Activated CD4-positive, alpha-beta T cell treated with anti-CD3 and anti-CD28 coated beads, Interleukin-2, amount 10 ng/mL, durations not matched to agents 7 days and 5 days (primary cell): ENCODE data around the gene SUMF1. TPM values are rescaled to one million over a fixed set of nuclear protein-coding genes. Genes with fewer than 3 reads are reported as not detected.

ENCODE experiments used
- CTCF ChIA-PET: fragments of 350-600 bp; sonication (Branson Sonifier 250); formaldehyde crosslinking; loops from one replicate; lab custom pipeline; 2021; ENCODE audit warnings: antibody characterized with exemption; lab: Charles Lee
- POLR2A ChIA-PET: fragments of 350-600 bp; sonication (Branson Sonifier 250); formaldehyde crosslinking; loops from one replicate; lab custom pipeline; 2021; ENCODE audit warnings: antibody characterized with exemption; lab: Charles Lee
- DNase-seq: peaks from one replicate; pipeline ENCODE4 v3.0.0-alpha.2; 2020
- H3K27ac Mint-ChIP-seq: one replicate; pipeline ENCODE4 v1.8.0; 2021; ENCODE audit warnings: mild to moderate bottlenecking, moderate library complexity, mixed read lengths
- H3K27me3 Mint-ChIP-seq: one replicate; pipeline ENCODE4 v1.8.0; 2021; ENCODE audit warnings: mixed read lengths
- H3K36me3 Mint-ChIP-seq: one replicate; pipeline ENCODE4 v1.8.0; 2021; ENCODE audit warnings: low read depth, mixed read lengths
- H3K4me1 Mint-ChIP-seq: one replicate; pipeline ENCODE4 v1.8.0; 2021; ENCODE audit warnings: mixed read lengths
- H3K4me3 Mint-ChIP-seq: one replicate; pipeline ENCODE4 v1.8.0; 2021; ENCODE audit warnings: mild to moderate bottlenecking, moderate library complexity, mixed read lengths
- H3K9me3 Mint-ChIP-seq: one replicate; pipeline ENCODE4 v1.8.0; 2021; ENCODE audit warnings: mixed read lengths
- total RNA-seq, 2 experiments: library from RNA; stranded (reverse); gene quantifications; one replicate each; pipeline ENCODE4 v1.2.3, GENCODE V29; 2021

The SUMF1 gene
- total RNA-seq, 2 experiments from 2014 or later, result 6.2 to 9.0 TPM

GRCh38 chr3:4392992-4393391, 74.1 kb downstream of the SUMF1 start:
- ChIA-PET CTCF (interaction anchor here (0.6 to 1.8 kb wide), 2 partner anchors 9 to 116 kb away, joined by 3 to 4 read pairs; no protein-coding TSS in a partner anchor), POLR2A (no interaction called here)
- Mint-ChIP-seq H3K4me1 (peaks cover 40% of the 10 kb centered on the region), H3K36me3 (peaks cover 35% of the 10 kb centered on the region), H3K9me3 (peaks cover 12% of the 10 kb centered on the region), H3K4me3 (no peak overlapping the region), H3K27me3 (no peaks in the 10 kb centered on the region), H3K27ac (no peak overlapping the region)
- DNase-seq, result no peak

GRCh38 chr3:4387210-4388204, 79.6 kb downstream of the SUMF1 start:
- ChIA-PET POLR2A (no interaction called here), CTCF (no interaction called here)
- Mint-ChIP-seq H3K9me3 (peaks cover 3% of the 10 kb centered on the region), H3K27ac (no peak overlapping the region), H3K4me1 (peaks cover 13% of the 10 kb centered on the region), H3K36me3 (peaks cover 16% of the 10 kb centered on the region), H3K4me3 (no peak overlapping the region), H3K27me3 (no peaks in the 10 kb centered on the region)
- no peak for DNase-seq

- H3K9me3 Mint-ChIP-seq, result peaks cover 5% of the 10 kb centered on the region
- DNase-seq, result no peak
- H3K27me3 Mint-ChIP-seq, result no peaks in the 10 kb centered on the region
- H3K36me3 Mint-ChIP-seq, result peaks cover 13% of the 10 kb centered on the region
- ChIA-PET POLR2A (no interaction called here), CTCF (no interaction called here)
- no peak overlapping the region for H3K27ac Mint-ChIP-seq
- no peak overlapping the region for H3K4me3 Mint-ChIP-seq
- peaks cover 13% of the 10 kb centered on the region for H3K4me1 Mint-ChIP-seq
Observed at GRCh38 chr3:4385201-4385600, 81.9 kb downstream of the SUMF1 start.

GRCh38 chr3:4380013-4380412, 87.1 kb downstream of the SUMF1 start:
- CTCF ChIA-PET, result no interaction called here
- POLR2A ChIA-PET, result no interaction called here
- Mint-ChIP-seq H3K27ac (no peak overlapping the region), H3K36me3 (peaks cover 10% of the 10 kb centered on the region), H3K27me3 (no peaks in the 10 kb centered on the region), H3K9me3 (peaks cover 5% of the 10 kb centered on the region), H3K4me1 (no peaks in the 10 kb centered on the region), H3K4me3 (no peak overlapping the region)
- DNase-seq, result no peak

- H3K9me3 Mint-ChIP-seq, result peaks cover 14% of the 10 kb centered on the region
- peaks cover 23% of the 10 kb centered on the region for H3K36me3 Mint-ChIP-seq
- ChIA-PET POLR2A (no interaction called here), CTCF (no interaction called here)
- no peaks in the 10 kb centered on the region for H3K27me3 Mint-ChIP-seq
- H3K4me1 Mint-ChIP-seq, result no peaks in the 10 kb centered on the region
- H3K4me3 Mint-ChIP-seq, result no peak overlapping the region
- H3K27ac Mint-ChIP-seq, result no peak overlapping the region
- DNase-seq, result no peak
Observed at GRCh38 chr3:4376499-4376898, 90.6 kb downstream of the SUMF1 start.

- Mint-ChIP-seq H3K4me1 (no peaks in the 10 kb centered on the region), H3K4me3 (no peak overlapping the region), H3K9me3 (peaks cover 14% of the 10 kb centered on the region), H3K36me3 (peaks cover 27% of the 10 kb centered on the region), H3K27ac (no peak overlapping the region), H3K27me3 (no peaks in the 10 kb centered on the region)
- POLR2A ChIA-PET, result no interaction called here
- no peak for DNase-seq
- CTCF ChIA-PET, result interaction anchor here (1.3 kb wide), 1 partner anchor 8 kb away, joined by 5 read pairs; no protein-coding TSS in a partner anchor
Observed at GRCh38 chr3:4375911-4376310, 91.2 kb downstream of the SUMF1 start.

GRCh38 chr3:4373669-4374068, 93.4 kb downstream of the SUMF1 start:
- no peak for DNase-seq
- CTCF ChIA-PET, result interaction anchor here (1.3 to 1.6 kb wide), 2 partner anchors 115 to 141 kb away, joined by 4 read pairs; no protein-coding TSS in a partner anchor
- Mint-ChIP-seq H3K9me3 (peaks cover 9% of the 10 kb centered on the region), H3K27me3 (no peaks in the 10 kb centered on the region), H3K36me3 (peaks cover 24% of the 10 kb centered on the region), H3K4me3 (no peak overlapping the region), H3K27ac (no peak overlapping the region), H3K4me1 (no peaks in the 10 kb centered on the region)
- POLR2A ChIA-PET, result no interaction called here

GRCh38 chr3:4362523-4362922, 104.5 kb downstream of the SUMF1 start:
- ChIA-PET CTCF (interaction anchor here (1.4 kb wide), 1 partner anchor 9 kb away, joined by 3 read pairs; no protein-coding TSS in a partner anchor), POLR2A (no interaction called here)
- H3K36me3 Mint-ChIP-seq, result peaks cover 3% of the 10 kb centered on the region
- no peak for DNase-seq
- no peak overlapping the region for H3K27ac Mint-ChIP-seq
- H3K4me1 Mint-ChIP-seq, result no peaks in the 10 kb centered on the region
- no peak overlapping the region for H3K4me3 Mint-ChIP-seq
- H3K9me3 Mint-ChIP-seq, result no peaks in the 10 kb centered on the region
- no peaks in the 10 kb centered on the region for H3K27me3 Mint-ChIP-seq

- no peaks in the 10 kb centered on the region for H3K9me3 Mint-ChIP-seq
- POLR2A ChIA-PET, result no interaction called here
- DNase-seq, result no peak
- H3K36me3 Mint-ChIP-seq, result peaks cover 2% of the 10 kb centered on the region
- CTCF ChIA-PET, result interaction anchor here (1.3 kb wide), 1 partner anchor 10 kb away, joined by 7 read pairs; no protein-coding TSS in a partner anchor
- H3K4me3 Mint-ChIP-seq, result no peak overlapping the region
- no peaks in the 10 kb centered on the region for H3K27me3 Mint-ChIP-seq
- no peaks in the 10 kb centered on the region for H3K4me1 Mint-ChIP-seq
- H3K27ac Mint-ChIP-seq, result no peak overlapping the region
Observed at GRCh38 chr3:4360817-4361216, 106.3 kb downstream of the SUMF1 start.

GRCh38 chr3:4359805-4360502, 107.1 kb downstream of the SUMF1 start:
- Mint-ChIP-seq H3K4me3 (no peak overlapping the region), H3K36me3 (peaks cover 2% of the 10 kb centered on the region), H3K27ac (no peak overlapping the region), H3K27me3 (no peaks in the 10 kb centered on the region), H3K9me3 (no peaks in the 10 kb centered on the region), H3K4me1 (no peaks in the 10 kb centered on the region)
- POLR2A ChIA-PET, result no interaction called here
- CTCF ChIA-PET, result no interaction called here
- no peak for DNase-seq

GRCh38 chr3:4358273-4358672, 108.8 kb downstream of the SUMF1 start:
- H3K9me3 Mint-ChIP-seq, result no peaks in the 10 kb centered on the region
- H3K27ac Mint-ChIP-seq, result no peak overlapping the region
- H3K4me1 Mint-ChIP-seq, result no peaks in the 10 kb centered on the region
- no peaks in the 10 kb centered on the region for H3K27me3 Mint-ChIP-seq
- CTCF ChIA-PET, result no interaction called here
- POLR2A ChIA-PET, result no interaction called here
- DNase-seq, result no peak
- H3K4me3 Mint-ChIP-seq, result no peak overlapping the region
- peaks cover 2% of the 10 kb centered on the region for H3K36me3 Mint-ChIP-seq

- DNase-seq, result no peak
- POLR2A ChIA-PET, result no interaction called here
- Mint-ChIP-seq H3K4me1 (peaks cover 10% of the 10 kb centered on the region), H3K27me3 (no peaks in the 10 kb centered on the region), H3K36me3 (peaks cover 2% of the 10 kb centered on the region), H3K9me3 (no peaks in the 10 kb centered on the region), H3K27ac (no peak overlapping the region), H3K4me3 (no peak overlapping the region)
- CTCF ChIA-PET, result no interaction called here
Observed at GRCh38 chr3:4356546-4357410, 110.3 kb downstream of the SUMF1 start.
